ENCODE measurements around the gene VEGFB. TPM values are rescaled to one million over a fixed set of nuclear protein-coding genes. Genes with fewer than 3 reads are reported as not detected.

Gene VEGFB
- polyA plus RNA-seq, 2 of the 4 experiments (the other 2 are of a cell fraction) = 6.8 to 26.5 TPM

DNA sequence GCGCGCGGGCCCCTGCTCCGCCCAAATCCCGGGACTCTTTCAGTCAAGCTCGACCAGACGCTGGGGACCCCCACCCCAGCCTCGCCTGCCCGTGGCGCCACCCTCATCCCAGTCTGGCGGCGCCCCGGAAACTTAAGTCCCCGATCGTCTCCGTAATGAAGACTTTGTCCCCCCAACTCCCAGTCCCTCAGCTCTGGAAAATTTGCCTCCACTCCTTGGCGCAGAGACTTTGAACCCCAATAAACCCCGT lies 17.3 kb downstream of the VEGFB start:
- no peak for TF ChIP-seq RNF2 (IDR thresholded peaks at IDR 0.05; ENCODE audit: borderline replicate concordance, low read depth)
- TF ChIP-seq, protein P1, sequence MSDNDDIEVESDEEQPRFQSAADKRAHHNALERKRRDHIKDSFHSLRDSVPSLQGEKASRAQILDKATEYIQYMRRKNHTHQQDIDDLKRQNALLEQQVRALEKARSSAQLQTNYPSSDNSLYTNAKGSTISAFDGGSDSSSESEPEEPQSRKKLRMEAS (IDR thresholded peaks at IDR 0.05) = no peak
- FAIRE-seq (no peak), DNase-seq (ENCODE audit: low read depth in 1 of 2, low spot score in 1 of 2) (no peak), ATAC-seq (no peak)
- H3K4me2 ChIP-seq = peak overlapping the region; percentile 98
- peaks cover 31% of the 10 kb centered on the region for H3K4me1 ChIP-seq
- H3K9me3 ChIP-seq = no peaks in the 10 kb centered on the region
- H3K4me3 ChIP-seq = peak overlapping the region; percentile 84
- WGBS (ENCODE audit: missing lambda C conversion rate) = 2% methylated on average over 17 of the region's 18 CpGs
- POLR2A ChIA-PET = interaction anchor here (1.2 to 1.5 kb wide), 2 partner anchors 10 to 12 kb away, joined by 3 to 5 read pairs; partner anchors contain the start of gene FKBP2
- CTCF ChIA-PET = interaction anchor here (0.9 to 12.2 kb wide), 21 partner anchors 9 to 402 kb away, joined by 3 to 220 read pairs (median 5); partner anchors contain the start of genes BAD, CATSPERZ, ESRRA and FERMT3
- peak overlapping the region; percentile 92 to 94 for H3K27ac ChIP-seq

DNA sequence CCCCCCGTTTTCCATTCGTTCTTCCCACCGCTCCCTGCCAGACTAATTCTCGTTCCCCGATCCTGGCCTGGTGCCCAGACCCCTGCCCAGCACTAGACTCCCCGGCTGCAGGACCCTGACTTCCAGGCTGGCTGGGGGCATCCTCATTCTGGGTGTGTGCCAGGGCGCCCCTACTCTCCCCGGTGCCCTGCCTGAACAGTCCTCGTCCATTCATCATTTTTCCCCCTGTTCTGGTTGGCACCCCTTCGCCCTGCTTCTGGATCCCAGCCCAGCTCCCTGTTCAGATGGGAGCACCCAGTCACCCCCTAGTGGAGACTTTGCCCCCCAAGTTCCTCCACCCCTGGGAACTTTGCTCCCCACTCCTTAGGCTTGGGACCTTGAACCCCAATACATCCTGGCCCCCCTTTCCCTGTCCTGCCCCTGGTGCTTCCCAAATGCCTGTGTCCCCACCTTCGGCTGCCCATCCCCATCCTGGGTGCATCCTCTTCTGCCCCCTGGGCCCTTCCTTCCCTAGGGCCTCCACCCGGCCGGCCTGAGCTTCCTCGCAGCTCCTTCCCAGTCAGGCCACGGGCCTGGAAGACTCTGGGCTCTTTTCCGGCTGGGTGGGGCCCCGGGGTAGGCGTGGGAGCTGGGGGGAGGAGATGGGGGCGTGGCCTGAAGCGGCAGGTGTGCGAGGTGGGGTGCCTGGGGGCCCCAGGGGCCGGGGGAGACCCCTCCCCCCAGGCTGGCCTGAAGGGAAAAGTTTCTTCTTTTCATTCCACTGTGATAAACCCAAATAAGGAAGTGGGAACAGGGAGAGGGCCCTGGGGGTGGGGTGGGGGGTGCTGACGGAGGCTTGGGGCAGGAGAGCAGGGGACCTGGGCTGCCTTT lies 17.9 kb downstream of the VEGFB start:
- CTCF ChIA-PET = interaction anchor here (0.5 to 12.2 kb wide), 24 partner anchors 9 to 1437 kb away, joined by 3 to 220 read pairs (median 4); partner anchors contain the start of genes CATSPERZ, ESRRA, FERMT3 and KCNK4
- DNase-seq (ENCODE audit: low read depth in 1 of 2, low spot score in 1 of 2) (peak in 1 of 2 experiments; percentile 69), ATAC-seq (peak; percentile 27 to 63; a peak in 5 of 6 replicates), FAIRE-seq (no peak)
- POLR2A ChIA-PET = interaction anchor here (0.6 to 1.5 kb wide), 3 partner anchors 11 to 19 kb away, joined by 3 to 7 read pairs (median 5); partner anchors contain the start of gene FKBP2
- TF ChIP-seq EHMT2 (IDR thresholded peaks at IDR 0.05; ENCODE audit: low read depth) (no peak), RARB (CRISPR knock-in tag; IDR thresholded peaks at IDR 0.05) (no peak), ZFP36 (IDR thresholded peaks at IDR 0.05; ENCODE audit: borderline replicate concordance, partially characterized antibody) (no peak), ZSCAN20 (CRISPR knock-in tag; IDR thresholded peaks at IDR 0.05) (no peak), RAD21 (conservative IDR thresholded peaks at IDR 0.05 in 1 of 2, IDR thresholded peaks at IDR 0.05 in 1 of 2) (peak in 1 of 2 experiments; percentile 17; a peak in 1 of 5 replicates), CEBPB (IDR thresholded peaks at IDR 0.05) (no peak), POLR2AphosphoS2 (conservative IDR thresholded peaks at IDR 0.05; ENCODE audit: low read length) (no peak), HOXA7 (CRISPR knock-in tag; IDR thresholded peaks at IDR 0.05) (no peak), CBX2 (IDR thresholded peaks at IDR 0.05; ENCODE audit: borderline replicate concordance, low read depth) (no peak), NFE2L2 (conservative IDR thresholded peaks at IDR 0.05; ENCODE audit: low read length) (no peak), FOSL2 (IDR thresholded peaks at IDR 0.05) (no peak), FOSL2 (CRISPR knock-in tag; IDR thresholded peaks at IDR 0.05) (no peak), CHD2 (IDR thresholded peaks at IDR 0.05; ENCODE audit: low read length, partially characterized antibody) (no peak), MYC (IDR thresholded peaks at IDR 0.05; ENCODE audit: borderline replicate concordance, low read length) (no peak), POLR2A (IDR thresholded peaks at IDR 0.05; ENCODE audit: low read length) (peak; percentile 60), GATA3 (IDR thresholded peaks at IDR 0.05; ENCODE audit: borderline replicate concordance) (no peak), SMC3 (IDR thresholded peaks at IDR 0.05) (0 out of 3 replicates have a peak, but pooled peaks have one; percentile 5)
- TF ChIP-seq, protein P2, sequence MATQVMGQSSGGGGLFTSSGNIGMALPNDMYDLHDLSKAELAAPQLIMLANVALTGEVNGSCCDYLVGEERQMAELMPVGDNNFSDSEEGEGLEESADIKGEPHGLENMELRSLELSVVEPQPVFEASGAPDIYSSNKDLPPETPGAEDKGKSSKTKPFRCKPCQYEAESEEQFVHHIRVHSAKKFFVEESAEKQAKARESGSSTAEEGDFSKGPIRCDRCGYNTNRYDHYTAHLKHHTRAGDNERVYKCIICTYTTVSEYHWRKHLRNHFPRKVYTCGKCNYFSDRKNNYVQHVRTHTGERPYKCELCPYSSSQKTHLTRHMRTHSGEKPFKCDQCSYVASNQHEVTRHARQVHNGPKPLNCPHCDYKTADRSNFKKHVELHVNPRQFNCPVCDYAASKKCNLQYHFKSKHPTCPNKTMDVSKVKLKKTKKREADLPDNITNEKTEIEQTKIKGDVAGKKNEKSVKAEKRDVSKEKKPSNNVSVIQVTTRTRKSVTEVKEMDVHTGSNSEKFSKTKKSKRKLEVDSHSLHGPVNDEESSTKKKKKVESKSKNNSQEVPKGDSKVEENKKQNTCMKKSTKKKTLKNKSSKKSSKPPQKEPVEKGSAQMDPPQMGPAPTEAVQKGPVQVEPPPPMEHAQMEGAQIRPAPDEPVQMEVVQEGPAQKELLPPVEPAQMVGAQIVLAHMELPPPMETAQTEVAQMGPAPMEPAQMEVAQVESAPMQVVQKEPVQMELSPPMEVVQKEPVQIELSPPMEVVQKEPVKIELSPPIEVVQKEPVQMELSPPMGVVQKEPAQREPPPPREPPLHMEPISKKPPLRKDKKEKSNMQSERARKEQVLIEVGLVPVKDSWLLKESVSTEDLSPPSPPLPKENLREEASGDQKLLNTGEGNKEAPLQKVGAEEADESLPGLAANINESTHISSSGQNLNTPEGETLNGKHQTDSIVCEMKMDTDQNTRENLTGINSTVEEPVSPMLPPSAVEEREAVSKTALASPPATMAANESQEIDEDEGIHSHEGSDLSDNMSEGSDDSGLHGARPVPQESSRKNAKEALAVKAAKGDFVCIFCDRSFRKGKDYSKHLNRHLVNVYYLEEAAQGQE (IDR thresholded peaks at IDR 0.05) = no peak
- TF ChIP-seq, protein P3, sequence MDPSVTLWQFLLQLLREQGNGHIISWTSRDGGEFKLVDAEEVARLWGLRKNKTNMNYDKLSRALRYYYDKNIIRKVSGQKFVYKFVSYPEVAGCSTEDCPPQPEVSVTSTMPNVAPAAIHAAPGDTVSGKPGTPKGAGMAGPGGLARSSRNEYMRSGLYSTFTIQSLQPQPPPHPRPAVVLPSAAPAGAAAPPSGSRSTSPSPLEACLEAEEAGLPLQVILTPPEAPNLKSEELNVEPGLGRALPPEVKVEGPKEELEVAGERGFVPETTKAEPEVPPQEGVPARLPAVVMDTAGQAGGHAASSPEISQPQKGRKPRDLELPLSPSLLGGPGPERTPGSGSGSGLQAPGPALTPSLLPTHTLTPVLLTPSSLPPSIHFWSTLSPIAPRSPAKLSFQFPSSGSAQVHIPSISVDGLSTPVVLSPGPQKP (IDR thresholded peaks at IDR 0.05; ENCODE audit: low read depth, low read length) = no peak
- TF ChIP-seq, protein P4, sequence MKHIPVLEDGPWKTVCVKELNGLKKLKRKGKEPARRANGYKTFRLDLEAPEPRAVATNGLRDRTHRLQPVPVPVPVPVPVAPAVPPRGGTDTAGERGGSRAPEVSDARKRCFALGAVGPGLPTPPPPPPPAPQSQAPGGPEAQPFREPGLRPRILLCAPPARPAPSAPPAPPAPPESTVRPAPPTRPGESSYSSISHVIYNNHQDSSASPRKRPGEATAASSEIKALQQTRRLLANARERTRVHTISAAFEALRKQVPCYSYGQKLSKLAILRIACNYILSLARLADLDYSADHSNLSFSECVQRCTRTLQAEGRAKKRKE (CRISPR knock-in tag; IDR thresholded peaks at IDR 0.05; ENCODE audit: low read depth) = no peak
- TF ChIP-seq, protein P5, sequence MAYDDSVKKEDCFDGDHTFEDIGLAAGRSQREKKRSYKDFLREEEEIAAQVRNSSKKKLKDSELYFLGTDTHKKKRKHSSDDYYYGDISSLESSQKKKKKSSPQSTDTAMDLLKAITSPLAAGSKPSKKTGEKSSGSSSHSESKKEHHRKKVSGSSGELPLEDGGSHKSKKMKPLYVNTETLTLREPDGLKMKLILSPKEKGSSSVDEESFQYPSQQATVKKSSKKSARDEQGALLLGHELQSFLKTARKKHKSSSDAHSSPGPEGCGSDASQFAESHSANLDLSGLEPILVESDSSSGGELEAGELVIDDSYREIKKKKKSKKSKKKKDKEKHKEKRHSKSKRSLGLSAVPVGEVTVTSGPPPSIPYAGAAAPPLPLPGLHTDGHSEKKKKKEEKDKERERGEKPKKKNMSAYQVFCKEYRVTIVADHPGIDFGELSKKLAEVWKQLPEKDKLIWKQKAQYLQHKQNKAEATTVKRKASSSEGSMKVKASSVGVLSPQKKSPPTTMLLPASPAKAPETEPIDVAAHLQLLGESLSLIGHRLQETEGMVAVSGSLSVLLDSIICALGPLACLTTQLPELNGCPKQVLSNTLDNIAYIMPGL (CRISPR knock-in tag; IDR thresholded peaks at IDR 0.05; ENCODE audit: borderline replicate concordance) = no peak
- TF ChIP-seq, protein P1 (IDR thresholded peaks at IDR 0.05) = 0 out of 2 replicates have a peak, but pooled peaks have one; percentile 24
- TF ChIP-seq, protein P6, sequence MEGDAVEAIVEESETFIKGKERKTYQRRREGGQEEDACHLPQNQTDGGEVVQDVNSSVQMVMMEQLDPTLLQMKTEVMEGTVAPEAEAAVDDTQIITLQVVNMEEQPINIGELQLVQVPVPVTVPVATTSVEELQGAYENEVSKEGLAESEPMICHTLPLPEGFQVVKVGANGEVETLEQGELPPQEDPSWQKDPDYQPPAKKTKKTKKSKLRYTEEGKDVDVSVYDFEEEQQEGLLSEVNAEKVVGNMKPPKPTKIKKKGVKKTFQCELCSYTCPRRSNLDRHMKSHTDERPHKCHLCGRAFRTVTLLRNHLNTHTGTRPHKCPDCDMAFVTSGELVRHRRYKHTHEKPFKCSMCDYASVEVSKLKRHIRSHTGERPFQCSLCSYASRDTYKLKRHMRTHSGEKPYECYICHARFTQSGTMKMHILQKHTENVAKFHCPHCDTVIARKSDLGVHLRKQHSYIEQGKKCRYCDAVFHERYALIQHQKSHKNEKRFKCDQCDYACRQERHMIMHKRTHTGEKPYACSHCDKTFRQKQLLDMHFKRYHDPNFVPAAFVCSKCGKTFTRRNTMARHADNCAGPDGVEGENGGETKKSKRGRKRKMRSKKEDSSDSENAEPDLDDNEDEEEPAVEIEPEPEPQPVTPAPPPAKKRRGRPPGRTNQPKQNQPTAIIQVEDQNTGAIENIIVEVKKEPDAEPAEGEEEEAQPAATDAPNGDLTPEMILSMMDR (IDR thresholded peaks at IDR 0.05) = peak; percentile 30; the same call in 2 of the 3 replicates
- peak overlapping the region; percentile 84 for H3K4me3 ChIP-seq
- no peaks in the 10 kb centered on the region for H3K9me3 ChIP-seq
- 4% methylated on average over 19 of the region's 23 CpGs for WGBS (ENCODE audit: missing lambda C conversion rate)
- peak overlapping the region; percentile 98 for H3K4me2 ChIP-seq
- peaks cover 32% of the 10 kb centered on the region for H3K4me1 ChIP-seq
- H3K27ac ChIP-seq = peak overlapping the region; percentile 92 to 94

Data from A549 (cell line).